ENCODE data around the gene GTF2H4.

DNA sequence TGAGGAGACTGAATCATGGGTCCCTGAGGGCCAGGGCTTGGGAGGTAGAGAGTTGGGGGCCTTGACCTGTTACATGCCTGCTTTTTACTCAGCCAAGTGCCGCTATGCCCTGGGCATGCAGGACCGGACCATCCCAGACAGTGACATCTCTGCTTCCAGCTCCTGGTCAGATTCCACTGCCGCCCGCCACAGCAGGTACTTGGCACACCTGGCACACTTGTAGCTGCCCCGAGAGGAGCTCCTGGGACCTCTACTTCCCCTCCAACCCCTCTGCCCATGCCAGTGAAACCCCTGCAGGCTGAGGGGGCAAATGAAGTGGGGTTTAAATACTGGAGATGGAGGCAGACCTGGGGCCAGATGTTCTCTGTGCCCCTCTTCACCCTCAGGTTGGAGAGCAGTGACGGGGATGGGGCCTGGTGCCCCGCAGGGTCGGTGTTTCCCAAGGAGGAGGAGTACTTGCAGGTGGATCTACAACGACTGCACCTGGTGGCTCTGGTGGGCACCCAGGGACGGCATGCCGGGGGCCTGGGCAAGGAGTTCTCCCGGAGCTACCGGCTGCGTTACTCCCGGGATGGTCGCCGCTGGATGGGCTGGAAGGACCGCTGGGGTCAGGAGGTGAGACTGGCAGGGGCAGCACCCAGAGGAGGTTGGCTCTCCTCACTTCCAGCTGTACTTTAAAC is 19.1 kb upstream of the GTF2H4 start:
- TF ChIP-seq CTCF (IDR thresholded peaks at IDR 0.05): no peak
- no peak for TF ChIP-seq ZFX (IDR thresholded peaks at IDR 0.05; ENCODE audit: borderline replicate concordance)

Data from 22Rv1 (cell line).